ENCODE data around the gene ICAM3. TPM values are rescaled to one million over a fixed set of nuclear protein-coding genes. Genes with fewer than 3 reads are reported as not detected.
"Not testable (repeated sequence)": the region's sequence is repeated elsewhere in the genome, so short reads cannot be mapped to it uniquely, and the experiment has no call there.

The ICAM3 gene
- total and polyA plus RNA-seq, 2 experiments from 2014 or later, result 8.6 to 23.4 TPM

- no peak for DNase-seq
- TF ChIP-seq EZH2phosphoT487 (IDR thresholded peaks at IDR 0.05; ENCODE audit: insufficient read depth, low read depth) (no peak), EZH2 (IDR thresholded peaks at IDR 0.05; ENCODE audit: insufficient read depth, poor library complexity, severe bottlenecking) (no peak)
- Histone ChIP-seq H3K9ac (no peak overlapping the region), H3K9me2 (ENCODE audit: insufficient read depth) (no peaks in the 10 kb centered on the region), H3K4me1 (ENCODE audit: insufficient read depth) (no peaks in the 10 kb centered on the region), H3K27ac (no peak overlapping the region), H3K79me2 (ENCODE audit: insufficient read depth) (peaks cover 6% of the 10 kb centered on the region), H3K9me3 (ENCODE audit: low read depth) (no peaks in the 10 kb centered on the region), H3K4me3 (no peak overlapping the region), H2AFZ (no peak overlapping the region), H4K20me1 (ENCODE audit: insufficient read depth) (no peaks in the 10 kb centered on the region), H3K27me3 (replicated peaks; ENCODE audit: insufficient read depth) (no peaks in the 10 kb centered on the region), H3F3A (ENCODE audit: insufficient read depth) (no peaks in the 10 kb centered on the region), H3K36me3 (ENCODE audit: low read depth) (peaks cover 5% of the 10 kb centered on the region; the same call in 1 of the 2 replicates), H3K4me2 (ENCODE audit: unreplicated experiment) (no peak overlapping the region)
- 70 to 71% methylated on average over 5 of the region's 5 CpGs for WGBS, 2 experiments (ENCODE audit: low coverage in 1 of 2, low lambda C conversion rate in 2 of 2, missing lambda C conversion rate in 2 of 2)
- in situ Hi-C loops (cut with MboI), result loop anchor here (25.0 kb wide), 1 partner anchor 438 kb away; the partner anchor contains the start of gene OLFM2
These were observed 35.5 kb upstream of the ICAM3 start for GRCh38 chr19:10374931-10375330.

- in situ Hi-C loops (cut with MboI), result no loop called here
- 96 to 100% methylated on average over 3 of the region's 3 CpGs for WGBS, 2 experiments (ENCODE audit: low coverage in 1 of 2, low lambda C conversion rate in 2 of 2, missing lambda C conversion rate in 2 of 2)
These were observed 33.3 kb upstream of the ICAM3 start for GRCh38 chr19:10372690-10373089.

GRCh38 chr19:10368101-10368803, 28.8 kb upstream of the ICAM3 start:
- H3F3A ChIP-seq (ENCODE audit: insufficient read depth), result no peaks in the 10 kb centered on the region
- H3K27ac ChIP-seq, result no peak overlapping the region
- DNase-seq, result peak; percentile 26
- TF ChIP-seq EZH2 (IDR thresholded peaks at IDR 0.05; ENCODE audit: insufficient read depth, poor library complexity, severe bottlenecking), result no peak
- H3K4me1 ChIP-seq (ENCODE audit: insufficient read depth), result no peaks in the 10 kb centered on the region
- H3K9me2 ChIP-seq (ENCODE audit: insufficient read depth), result no peaks in the 10 kb centered on the region
- no peak overlapping the region for H3K9ac ChIP-seq
- H4K20me1 ChIP-seq (ENCODE audit: insufficient read depth), result no peaks in the 10 kb centered on the region
- H3K79me2 ChIP-seq (ENCODE audit: insufficient read depth), result no peaks in the 10 kb centered on the region
- H3K27me3 ChIP-seq (replicated peaks; ENCODE audit: insufficient read depth), result no peaks in the 10 kb centered on the region
- no peak overlapping the region for H3K4me3 ChIP-seq
- H3K9me3 ChIP-seq (ENCODE audit: low read depth), result no peaks in the 10 kb centered on the region
- in situ Hi-C loops (cut with MboI), result no loop called here
- no peak overlapping the region for H2AFZ ChIP-seq
- no peak overlapping the region for H3K4me2 ChIP-seq (ENCODE audit: unreplicated experiment)
- peaks cover 9% of the 10 kb centered on the region; the same call in 1 of the 2 replicates for H3K36me3 ChIP-seq (ENCODE audit: low read depth)
- WGBS, 2 experiments (ENCODE audit: low coverage in 1 of 2, low lambda C conversion rate in 2 of 2, missing lambda C conversion rate in 2 of 2), result 93 to 94% methylated on average over 15 of the region's 15 CpGs

More at GRCh38 chr19:10372690-10373089, 33.3 kb upstream of the ICAM3 start:
- no peaks in the 10 kb centered on the region for H3K9me3 ChIP-seq (ENCODE audit: low read depth)
- H3K27me3 ChIP-seq (replicated peaks; ENCODE audit: insufficient read depth), result no peaks in the 10 kb centered on the region
- no peaks in the 10 kb centered on the region for H3K79me2 ChIP-seq (ENCODE audit: insufficient read depth)
- no peak overlapping the region for H3K27ac ChIP-seq
- no peaks in the 10 kb centered on the region for H3K4me1 ChIP-seq (ENCODE audit: insufficient read depth)
- no peaks in the 10 kb centered on the region for H3F3A ChIP-seq (ENCODE audit: insufficient read depth)
- no peak overlapping the region for H3K4me3 ChIP-seq
- H3K36me3 ChIP-seq (ENCODE audit: low read depth), result peaks cover 5% of the 10 kb centered on the region; the same call in 1 of the 2 replicates
- no peaks in the 10 kb centered on the region for H3K9me2 ChIP-seq (ENCODE audit: insufficient read depth)
- H2AFZ ChIP-seq, result no peak overlapping the region
- TF ChIP-seq EZH2phosphoT487 (IDR thresholded peaks at IDR 0.05; ENCODE audit: insufficient read depth, low read depth) (no peak), EZH2 (IDR thresholded peaks at IDR 0.05; ENCODE audit: insufficient read depth, poor library complexity, severe bottlenecking) (no peak)
- no peak overlapping the region for H3K9ac ChIP-seq
- no peak for DNase-seq
- H4K20me1 ChIP-seq (ENCODE audit: insufficient read depth), result no peaks in the 10 kb centered on the region
- no peak overlapping the region for H3K4me2 ChIP-seq (ENCODE audit: unreplicated experiment)

- WGBS, 2 experiments (ENCODE audit: low coverage in 1 of 2, low lambda C conversion rate in 2 of 2, missing lambda C conversion rate in 2 of 2), result 98% methylated on average over 4 of the region's 4 CpGs
- DNase-seq, result not testable (repeated sequence)
These were observed 27.6 kb upstream of the ICAM3 start for GRCh38 chr19:10366950-10367512.

More at GRCh38 chr19:10366950-10367512, 27.6 kb upstream of the ICAM3 start:
- in situ Hi-C loops (cut with MboI); H3K4me1 ChIP-seq (ENCODE audit: insufficient read depth); H3K79me2 ChIP-seq (ENCODE audit: insufficient read depth); H3K27me3 ChIP-seq (replicated peaks; ENCODE audit: insufficient read depth); H3K27ac ChIP-seq; H3K9me3 ChIP-seq (ENCODE audit: low read depth); H3K4me3 ChIP-seq; H2AFZ ChIP-seq; H4K20me1 ChIP-seq (ENCODE audit: insufficient read depth); H3F3A ChIP-seq (ENCODE audit: insufficient read depth); H3K9ac ChIP-seq; H3K9me2 ChIP-seq (ENCODE audit: insufficient read depth); H3K36me3 ChIP-seq (ENCODE audit: low read depth); H3K4me2 ChIP-seq (ENCODE audit: unreplicated experiment): not testable (repeated sequence)
